ENCODE results near the gene PRSS2.

PRSS2 gene

GRCh38 chr7:142787034-142787768, 16.4 kb downstream of the PRSS2 start:
- no peak for DNase-seq (ENCODE audit: low spot score)

- DNase-seq (ENCODE audit: low spot score), result no peak
These were observed 17.0 kb downstream of the PRSS2 start for GRCh38 chr7:142787783-142788182.

- DNase-seq (ENCODE audit: low spot score), result no peak
These were observed 17.8 kb downstream of the PRSS2 start for GRCh38 chr7:142788303-142789289.

- no peak for DNase-seq (ENCODE audit: low spot score)
These were observed 18.7 kb downstream of the PRSS2 start for GRCh38 chr7:142789441-142789840.

GRCh38 chr7:142790056-142790455, 19.3 kb downstream of the PRSS2 start:
- DNase-seq (ENCODE audit: low spot score), result no peak

GRCh38 chr7:142790555-142790954, 19.8 kb downstream of the PRSS2 start:
- no peak for DNase-seq (ENCODE audit: low spot score)

- DNase-seq (ENCODE audit: low spot score), result no peak
These were observed 20.7 kb downstream of the PRSS2 start for GRCh38 chr7:142791502-142791901.

GRCh38 chr7:142792129-142792528, 21.4 kb downstream of the PRSS2 start:
- DNase-seq (ENCODE audit: low spot score), result no peak

GRCh38 chr7:142792593-142792992, 21.8 kb downstream of the PRSS2 start:
- DNase-seq (ENCODE audit: low spot score), result no peak

GRCh38 chr7:142793156-142793555, 22.4 kb downstream of the PRSS2 start:
- no peak for DNase-seq (ENCODE audit: low spot score)

- no peak for DNase-seq (ENCODE audit: low spot score)
These were observed 24.6 kb downstream of the PRSS2 start for GRCh38 chr7:142795339-142795863.

GRCh38 chr7:142796001-142796500, 25.3 kb downstream of the PRSS2 start:
- DNase-seq (ENCODE audit: low spot score), result no peak

GRCh38 chr7:142796501-142797390, 26.0 kb downstream of the PRSS2 start:
- no peak for DNase-seq (ENCODE audit: low spot score)

GRCh38 chr7:142797391-142798377, 26.9 kb downstream of the PRSS2 start:
- DNase-seq (ENCODE audit: low spot score), result peak; percentile 38

- no peak for DNase-seq (ENCODE audit: low spot score)
These were observed 28.0 kb downstream of the PRSS2 start for GRCh38 chr7:142798451-142799436.

GRCh38 chr7:142799437-142799835, 28.7 kb downstream of the PRSS2 start:
- no peak for DNase-seq (ENCODE audit: low spot score)

GRCh38 chr7:142800088-142800487, 29.3 kb downstream of the PRSS2 start:
- no peak for DNase-seq (ENCODE audit: low spot score)

- no peak for DNase-seq (ENCODE audit: low spot score)
These were observed 30.0 kb downstream of the PRSS2 start for GRCh38 chr7:142800699-142801260.
